ENCODE data around the gene GLB1L2.

GRCh38 chr11:134385171-134385570 is 53.4 kb downstream of the GLB1L2 start:
- TF ChIP-seq, protein P1, sequence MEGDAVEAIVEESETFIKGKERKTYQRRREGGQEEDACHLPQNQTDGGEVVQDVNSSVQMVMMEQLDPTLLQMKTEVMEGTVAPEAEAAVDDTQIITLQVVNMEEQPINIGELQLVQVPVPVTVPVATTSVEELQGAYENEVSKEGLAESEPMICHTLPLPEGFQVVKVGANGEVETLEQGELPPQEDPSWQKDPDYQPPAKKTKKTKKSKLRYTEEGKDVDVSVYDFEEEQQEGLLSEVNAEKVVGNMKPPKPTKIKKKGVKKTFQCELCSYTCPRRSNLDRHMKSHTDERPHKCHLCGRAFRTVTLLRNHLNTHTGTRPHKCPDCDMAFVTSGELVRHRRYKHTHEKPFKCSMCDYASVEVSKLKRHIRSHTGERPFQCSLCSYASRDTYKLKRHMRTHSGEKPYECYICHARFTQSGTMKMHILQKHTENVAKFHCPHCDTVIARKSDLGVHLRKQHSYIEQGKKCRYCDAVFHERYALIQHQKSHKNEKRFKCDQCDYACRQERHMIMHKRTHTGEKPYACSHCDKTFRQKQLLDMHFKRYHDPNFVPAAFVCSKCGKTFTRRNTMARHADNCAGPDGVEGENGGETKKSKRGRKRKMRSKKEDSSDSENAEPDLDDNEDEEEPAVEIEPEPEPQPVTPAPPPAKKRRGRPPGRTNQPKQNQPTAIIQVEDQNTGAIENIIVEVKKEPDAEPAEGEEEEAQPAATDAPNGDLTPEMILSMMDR (IDR thresholded peaks at IDR 0.05; ENCODE audit: insufficient read depth, low read length), result no peak
- TF ChIP-seq POLR2AphosphoS5 (IDR thresholded peaks at IDR 0.05; ENCODE audit: low read depth), result no peak
- TF ChIP-seq REST (IDR thresholded peaks at IDR 0.05; ENCODE audit: insufficient replicate concordance, low read depth), result no peak
